ENCODE measurements around the gene ARRDC3. TPM values are rescaled to one million over a fixed set of nuclear protein-coding genes. Genes with fewer than 3 reads are reported as not detected.

The ARRDC3 gene
- total RNA-seq, 1 donor from 2014 or later: 40.6 TPM

DNA sequence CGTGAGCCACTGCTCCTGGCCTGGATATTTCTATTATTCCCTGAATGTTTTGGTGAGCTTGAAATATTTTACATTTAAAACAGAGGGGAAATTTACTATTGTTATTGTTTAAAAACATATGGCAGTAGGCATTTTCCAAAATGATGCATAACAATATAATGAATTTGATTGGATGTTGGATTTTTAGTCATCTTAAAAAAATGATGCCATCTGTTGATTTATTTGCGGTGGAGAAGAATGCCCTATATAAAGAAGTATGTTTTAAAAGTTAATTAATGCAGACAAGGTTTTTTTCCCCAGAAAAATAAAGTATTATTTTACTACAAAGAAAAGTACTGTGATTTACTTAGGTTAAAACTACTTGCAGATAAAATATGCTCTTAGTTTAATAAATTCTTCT is 33.4 kb upstream of the ARRDC3 start:
- Mint-ChIP-seq H3K4me1 (ENCODE audit: unreplicated experiment) (peaks cover 19% of the 10 kb centered on the region), H3K27ac (ENCODE audit: unreplicated experiment) (no peak overlapping the region), H3K36me3 (ENCODE audit: low read depth, unreplicated experiment) (no peaks in the 10 kb centered on the region), H3K9me3 (ENCODE audit: unreplicated experiment) (no peaks in the 10 kb centered on the region), H3K27me3 (ENCODE audit: unreplicated experiment) (peaks cover 2% of the 10 kb centered on the region), H3K4me3 (ENCODE audit: unreplicated experiment) (no peak overlapping the region)
- DNase-seq (ENCODE audit: low spot score): no peak
- TF ChIP-seq, protein P1, sequence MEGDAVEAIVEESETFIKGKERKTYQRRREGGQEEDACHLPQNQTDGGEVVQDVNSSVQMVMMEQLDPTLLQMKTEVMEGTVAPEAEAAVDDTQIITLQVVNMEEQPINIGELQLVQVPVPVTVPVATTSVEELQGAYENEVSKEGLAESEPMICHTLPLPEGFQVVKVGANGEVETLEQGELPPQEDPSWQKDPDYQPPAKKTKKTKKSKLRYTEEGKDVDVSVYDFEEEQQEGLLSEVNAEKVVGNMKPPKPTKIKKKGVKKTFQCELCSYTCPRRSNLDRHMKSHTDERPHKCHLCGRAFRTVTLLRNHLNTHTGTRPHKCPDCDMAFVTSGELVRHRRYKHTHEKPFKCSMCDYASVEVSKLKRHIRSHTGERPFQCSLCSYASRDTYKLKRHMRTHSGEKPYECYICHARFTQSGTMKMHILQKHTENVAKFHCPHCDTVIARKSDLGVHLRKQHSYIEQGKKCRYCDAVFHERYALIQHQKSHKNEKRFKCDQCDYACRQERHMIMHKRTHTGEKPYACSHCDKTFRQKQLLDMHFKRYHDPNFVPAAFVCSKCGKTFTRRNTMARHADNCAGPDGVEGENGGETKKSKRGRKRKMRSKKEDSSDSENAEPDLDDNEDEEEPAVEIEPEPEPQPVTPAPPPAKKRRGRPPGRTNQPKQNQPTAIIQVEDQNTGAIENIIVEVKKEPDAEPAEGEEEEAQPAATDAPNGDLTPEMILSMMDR (IDR thresholded peaks at IDR 0.05; ENCODE audit: unreplicated experiment): no peak

DNA sequence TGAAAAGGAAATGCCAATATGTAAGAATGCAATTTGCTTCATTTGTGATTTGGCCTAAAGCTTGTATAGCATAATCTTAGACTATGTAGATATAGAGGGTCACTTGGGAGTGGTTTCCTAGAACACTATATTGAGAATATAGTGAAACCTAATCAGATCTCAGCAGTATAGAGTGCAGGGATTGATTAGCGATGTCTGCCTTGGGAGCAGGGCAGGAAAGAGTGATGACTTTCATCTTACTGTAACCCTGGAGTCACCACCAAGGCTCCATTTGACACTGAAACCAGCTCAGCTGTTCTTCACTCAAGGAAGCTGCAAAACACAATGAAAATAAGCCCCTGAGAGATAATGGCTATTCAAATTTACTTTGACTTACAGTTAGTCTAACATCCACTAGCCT is 26.2 kb upstream of the ARRDC3 start:
- Mint-ChIP-seq H3K4me3 (ENCODE audit: unreplicated experiment) (no peak overlapping the region), H3K27ac (ENCODE audit: unreplicated experiment) (no peak overlapping the region), H3K36me3 (ENCODE audit: low read depth, unreplicated experiment) (no peaks in the 10 kb centered on the region), H3K27me3 (ENCODE audit: unreplicated experiment) (no peaks in the 10 kb centered on the region), H3K9me3 (ENCODE audit: unreplicated experiment) (no peaks in the 10 kb centered on the region), H3K4me1 (ENCODE audit: unreplicated experiment) (peaks cover 19% of the 10 kb centered on the region)
- DNase-seq (ENCODE audit: low spot score): no peak
- TF ChIP-seq, protein P1 (IDR thresholded peaks at IDR 0.05; ENCODE audit: unreplicated experiment): no peak

GRCh38 chr5:91408710-91409109 is 25.6 kb upstream of the ARRDC3 start:
- Mint-ChIP-seq H3K36me3 (ENCODE audit: low read depth, unreplicated experiment) (no peaks in the 10 kb centered on the region), H3K4me1 (ENCODE audit: unreplicated experiment) (peaks cover 15% of the 10 kb centered on the region), H3K27ac (ENCODE audit: unreplicated experiment) (no peak overlapping the region), H3K9me3 (ENCODE audit: unreplicated experiment) (no peaks in the 10 kb centered on the region), H3K27me3 (ENCODE audit: unreplicated experiment) (no peaks in the 10 kb centered on the region), H3K4me3 (ENCODE audit: unreplicated experiment) (no peak overlapping the region)
- DNase-seq (ENCODE audit: low spot score): no peak
- TF ChIP-seq, protein P1 (IDR thresholded peaks at IDR 0.05; ENCODE audit: unreplicated experiment): no peak

DNA sequence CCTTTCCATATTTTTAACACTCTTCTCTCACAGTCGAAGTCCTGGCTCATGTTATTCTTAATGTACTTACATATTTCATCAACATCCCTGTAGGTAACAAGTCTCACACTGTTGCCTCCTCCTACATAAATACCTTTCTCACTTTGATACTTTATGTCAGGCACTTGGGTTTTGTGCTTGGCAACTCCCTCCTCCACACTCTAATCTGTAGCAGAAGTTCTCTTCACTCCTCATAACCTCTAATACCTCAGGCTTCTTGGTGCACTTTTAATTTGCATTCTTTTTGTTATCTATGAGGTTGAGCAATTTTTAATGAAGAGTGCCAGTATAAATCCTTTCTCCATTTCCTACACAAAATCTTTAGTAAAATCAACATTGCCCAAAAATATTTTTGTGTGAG is 24.1 kb upstream of the ARRDC3 start:
- Mint-ChIP-seq H3K27me3 (ENCODE audit: unreplicated experiment) (no peaks in the 10 kb centered on the region), H3K4me1 (ENCODE audit: unreplicated experiment) (peaks cover 10% of the 10 kb centered on the region), H3K36me3 (ENCODE audit: low read depth, unreplicated experiment) (no peaks in the 10 kb centered on the region), H3K27ac (ENCODE audit: unreplicated experiment) (no peak overlapping the region), H3K9me3 (ENCODE audit: unreplicated experiment) (no peaks in the 10 kb centered on the region), H3K4me3 (ENCODE audit: unreplicated experiment) (no peak overlapping the region)
- TF ChIP-seq, protein P1 (IDR thresholded peaks at IDR 0.05; ENCODE audit: unreplicated experiment): no peak
- DNase-seq (ENCODE audit: low spot score): no peak

GRCh38 chr5:91403438-91403837 is 20.3 kb upstream of the ARRDC3 start:
- no peak overlapping the region for H3K4me3 Mint-ChIP-seq (ENCODE audit: unreplicated experiment)
- no peaks in the 10 kb centered on the region for H3K36me3 Mint-ChIP-seq (ENCODE audit: low read depth, unreplicated experiment)
- no peaks in the 10 kb centered on the region for H3K4me1 Mint-ChIP-seq (ENCODE audit: unreplicated experiment)
- no peaks in the 10 kb centered on the region for H3K27me3 Mint-ChIP-seq (ENCODE audit: unreplicated experiment)
- no peak for DNase-seq (ENCODE audit: low spot score)
- TF ChIP-seq, protein P1 (IDR thresholded peaks at IDR 0.05; ENCODE audit: unreplicated experiment): no peak
- no peaks in the 10 kb centered on the region for H3K9me3 Mint-ChIP-seq (ENCODE audit: unreplicated experiment)
- H3K27ac Mint-ChIP-seq (ENCODE audit: unreplicated experiment): no peak overlapping the region

Measured in endothelial cell (in vitro differentiated cells).